ENCODE measurements around the gene S100A1.

S100A1 gene

GRCh38 chr1:153655333-153655732 is 27.1 kb downstream of the S100A1 start:
- no peak for DNase-seq (ENCODE audit: low read depth in 1 of 2, low spot score in 1 of 2)
- TF ChIP-seq POLR2AphosphoS5 (IDR thresholded peaks at IDR 0.05; ENCODE audit: low read depth) (no peak), SPI1 (IDR thresholded peaks at IDR 0.05; ENCODE audit: borderline replicate concordance, low read depth) (no peak), GABPA (IDR thresholded peaks at IDR 0.05; ENCODE audit: low read depth) (no peak), CTCF (IDR thresholded peaks at IDR 0.05; ENCODE audit: insufficient read depth, low read length) (no peak), REST (IDR thresholded peaks at IDR 0.05; ENCODE audit: insufficient replicate concordance, low read depth) (no peak)

GRCh38 chr1:153658400-153659174 is 30.4 kb downstream of the S100A1 start, which contains the start of gene SNAPIN:
SNAPIN (plus strand) TSS chr1:153658703; CDS start chr1:153658744, 41 bp downstream.
- TF ChIP-seq SPI1 (IDR thresholded peaks at IDR 0.05; ENCODE audit: borderline replicate concordance, low read depth) (peak; percentile 6; the same call in 1 of the 2 replicates), REST (IDR thresholded peaks at IDR 0.05; ENCODE audit: insufficient replicate concordance, low read depth) (no peak), POLR2AphosphoS5 (IDR thresholded peaks at IDR 0.05; ENCODE audit: low read depth) (peak; percentile 74; the same call in 1 of the 2 replicates)
- H3K27ac ChIP-seq (replicated peaks) = peak within 1 kb of the TSS; percentile 91
- H3K4me3 ChIP-seq (replicated peaks; ENCODE audit: insufficient read depth, low read length) = peak within 1 kb of the TSS; percentile 86
- DNase-seq (ENCODE audit: low read depth in 1 of 2, low spot score in 1 of 2) = peak; percentile 62 to 93
- H3K27me3 ChIP-seq (ENCODE audit: insufficient read depth, poor library complexity, severe bottlenecking) = no peaks in the 10 kb centered on the region

More at GRCh38 chr1:153655333-153655732, 27.1 kb downstream of the S100A1 start:
- no peak overlapping the region for H3K27ac ChIP-seq (replicated peaks)
- no peaks in the 10 kb centered on the region for H3K27me3 ChIP-seq (ENCODE audit: insufficient read depth, poor library complexity, severe bottlenecking)
- no peak overlapping the region for H3K4me3 ChIP-seq (replicated peaks; ENCODE audit: insufficient read depth, low read length)

GRCh38 chr1:153659175-153659534 is 30.9 kb downstream of the S100A1 start:
- peak overlapping the region; percentile 91 for H3K27ac ChIP-seq (replicated peaks)
- DNase-seq (ENCODE audit: low read depth in 1 of 2, low spot score in 1 of 2) = no peak
- peak overlapping the region; percentile 86 for H3K4me3 ChIP-seq (replicated peaks; ENCODE audit: insufficient read depth, low read length)
- no peak for TF ChIP-seq CTCF (IDR thresholded peaks at IDR 0.05; ENCODE audit: insufficient read depth, low read length)
- no peak for TF ChIP-seq REST (IDR thresholded peaks at IDR 0.05; ENCODE audit: insufficient replicate concordance, low read depth)
- TF ChIP-seq POLR2AphosphoS5 (IDR thresholded peaks at IDR 0.05; ENCODE audit: low read depth) = no peak
- no peak for TF ChIP-seq SPI1 (IDR thresholded peaks at IDR 0.05; ENCODE audit: borderline replicate concordance, low read depth)
- no peak for TF ChIP-seq GABPA (IDR thresholded peaks at IDR 0.05; ENCODE audit: low read depth)
- H3K27me3 ChIP-seq (ENCODE audit: insufficient read depth, poor library complexity, severe bottlenecking) = no peaks in the 10 kb centered on the region
